HG03175 (cell line): ENCODE results near the gene COL27A1.

ENCODE experiments used
- ATAC-seq: cut with Tn5 transposase; IDR thresholded peaks from one replicate; pipeline ENCODE4 v1.9.1; 2021; ENCODE audit warnings: mild to moderate bottlenecking, moderate library complexity; ENCODE audit not compliant: unreplicated experiment

COL27A1 gene

GRCh38 chr9:114166103-114166470, 10.8 kb downstream of the COL27A1 start:
- ATAC-seq: no peak

GRCh38 chr9:114166614-114167572, 11.6 kb downstream of the COL27A1 start:
- no peak for ATAC-seq

- ATAC-seq: no peak
Observed at GRCh38 chr9:114167591-114168091, 12.3 kb downstream of the COL27A1 start.

DNA sequence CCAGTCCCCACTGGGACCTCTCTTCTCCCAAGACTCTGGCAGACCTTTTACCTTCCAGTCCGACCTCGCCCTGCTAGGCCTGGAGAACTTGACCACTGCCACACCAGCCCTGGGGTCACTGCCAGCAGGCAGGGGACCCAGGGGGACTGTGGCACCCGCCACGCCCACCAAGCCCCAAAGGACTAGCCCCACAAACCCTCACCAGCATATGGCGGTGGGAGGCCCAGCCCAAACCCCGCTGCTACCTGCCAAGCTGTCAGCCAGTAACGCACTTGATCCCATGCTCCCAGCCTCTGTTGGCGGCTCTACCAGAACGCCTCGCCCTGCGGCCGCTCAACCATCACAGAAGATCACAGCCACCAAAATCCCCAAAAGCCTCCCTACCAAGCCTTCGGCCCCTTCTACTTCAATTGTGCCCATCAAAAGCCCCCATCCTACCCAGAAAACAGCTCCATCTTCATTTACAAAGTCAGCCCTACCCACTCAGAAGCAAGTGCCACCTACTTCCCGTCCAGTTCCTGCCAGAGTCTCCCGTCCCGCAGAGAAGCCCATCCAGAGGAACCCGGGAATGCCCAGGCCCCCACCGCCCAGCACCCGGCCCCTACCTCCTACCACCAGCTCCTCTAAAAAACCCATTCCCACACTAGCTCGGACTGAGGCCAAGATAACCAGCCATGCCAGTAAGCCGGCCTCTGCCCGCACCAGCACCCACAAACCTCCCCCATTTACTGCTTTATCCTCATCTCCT, 13.1 kb downstream of the COL27A1 start:
- no peak for ATAC-seq

- no peak for ATAC-seq
Observed at GRCh38 chr9:114169029-114169951, 14.0 kb downstream of the COL27A1 start.

DNA sequence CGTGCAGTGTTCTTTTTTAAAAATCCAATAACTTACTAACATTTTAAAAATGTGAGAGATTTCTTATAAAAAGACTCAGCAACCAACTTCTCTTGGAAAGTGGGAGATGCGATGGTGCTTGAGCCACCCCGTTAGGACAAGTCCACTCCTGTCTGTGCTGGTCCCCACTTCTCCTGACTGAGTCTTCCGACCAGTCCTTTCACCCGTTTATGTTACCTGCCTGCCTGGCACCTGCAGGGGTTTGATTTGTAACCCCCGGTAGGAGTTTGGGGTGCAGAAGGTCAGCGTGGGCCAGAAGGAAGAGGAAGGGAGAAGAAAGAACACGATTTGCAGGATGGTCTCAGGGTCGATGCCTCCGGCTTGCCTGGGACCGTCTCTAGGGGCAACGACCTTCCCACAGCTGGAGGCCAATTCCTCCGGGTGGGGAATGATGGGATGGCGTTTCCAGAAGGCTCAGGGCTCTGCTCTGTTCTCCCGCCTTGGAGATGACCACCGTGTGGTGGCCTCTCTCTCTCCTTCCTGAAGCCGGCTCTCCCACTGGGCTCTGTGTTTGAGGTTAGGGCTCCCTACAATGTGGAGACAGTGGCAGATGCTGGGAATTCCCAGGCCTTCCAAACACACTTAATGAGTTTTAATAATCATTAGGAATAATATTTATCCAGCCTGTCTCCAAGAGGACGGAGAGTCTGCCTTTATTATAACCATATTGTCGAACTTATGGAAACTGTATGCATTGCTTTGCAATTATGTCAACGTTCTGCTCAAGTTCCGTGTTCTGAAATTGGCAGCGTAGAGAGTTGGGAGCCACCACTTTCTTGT, 14.8 kb downstream of the COL27A1 start:
- no peak for ATAC-seq

GRCh38 chr9:114170771-114171461, 15.6 kb downstream of the COL27A1 start:
- ATAC-seq: no peak

DNA sequence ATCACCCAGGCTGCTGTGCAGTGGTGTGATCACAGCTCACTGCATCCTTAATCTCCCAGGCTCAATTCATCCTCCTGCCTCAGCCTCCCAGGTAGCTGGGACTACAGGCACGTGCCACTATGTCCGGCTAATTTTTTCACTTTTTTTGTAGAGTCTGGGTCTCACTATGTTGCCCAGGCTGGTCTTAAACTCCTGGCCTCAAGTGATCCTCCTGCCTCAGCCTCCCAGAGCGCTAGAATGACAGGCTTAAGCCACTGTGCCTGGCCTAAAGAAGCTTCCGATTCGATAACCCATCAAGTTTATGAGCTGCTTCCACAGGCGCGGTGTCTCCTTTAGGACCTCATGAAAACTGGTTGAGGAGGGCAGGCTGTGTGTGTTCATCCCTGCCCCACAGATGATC, 16.2 kb downstream of the COL27A1 start:
- no peak for ATAC-seq

DNA sequence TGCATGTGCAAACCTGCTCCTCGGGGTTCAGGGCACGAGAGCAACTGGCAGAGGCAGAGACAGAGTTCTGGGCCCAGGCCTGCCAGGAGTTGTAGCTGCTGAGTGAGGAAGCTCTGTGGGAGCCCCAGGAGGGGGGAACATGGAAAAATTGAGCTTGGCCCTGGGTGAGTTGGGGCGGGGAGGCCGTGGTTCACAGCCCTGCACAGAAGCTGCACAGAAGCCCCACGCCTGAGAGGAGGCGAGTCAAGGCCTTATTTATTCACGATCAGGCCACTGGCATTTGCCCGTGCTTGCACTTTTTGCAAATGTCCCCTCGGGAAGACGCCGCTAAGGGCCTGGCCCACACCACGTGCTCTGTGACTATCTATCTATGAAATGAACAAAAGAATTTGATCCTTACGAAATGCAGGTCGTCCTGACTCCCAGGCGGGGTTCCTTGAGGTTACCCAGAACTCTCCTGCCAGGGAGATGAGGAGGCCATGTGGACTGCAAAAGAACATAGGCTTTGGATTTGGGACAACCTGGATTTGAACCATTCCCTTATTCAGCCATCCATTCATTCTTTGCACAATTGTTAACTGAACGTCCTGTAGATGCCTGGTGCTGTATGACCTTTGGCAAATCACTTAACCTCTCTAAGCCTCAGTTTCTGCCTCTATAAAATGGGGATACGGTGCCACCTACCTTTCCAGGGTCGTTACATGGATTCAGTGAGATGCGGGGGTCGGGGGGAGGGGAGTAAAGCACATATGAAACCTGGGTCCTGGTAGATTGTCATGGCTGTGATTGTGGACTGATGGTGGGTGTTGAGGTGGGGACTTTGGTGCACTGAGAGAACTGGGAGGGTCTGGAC, 17.9 kb downstream of the COL27A1 start:
- no peak for ATAC-seq

DNA sequence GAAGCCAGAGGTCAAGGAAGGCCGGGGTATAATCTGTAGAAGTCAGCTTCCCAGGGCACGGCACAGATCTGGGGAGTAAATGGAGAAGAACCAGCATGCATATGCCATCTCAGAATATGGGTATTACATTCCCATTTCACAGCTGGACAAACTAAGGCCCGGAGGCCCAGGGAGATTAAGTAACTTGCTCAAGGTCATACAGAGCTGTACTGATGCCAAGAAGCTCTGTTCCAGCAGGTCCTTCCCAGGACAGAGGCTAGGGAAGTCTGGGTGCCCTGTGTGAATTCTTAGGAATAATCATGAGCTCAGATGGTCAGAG, 19.2 kb downstream of the COL27A1 start:
- no peak for ATAC-seq

GRCh38 chr9:114174876-114175771, 19.8 kb downstream of the COL27A1 start:
- ATAC-seq: no peak

GRCh38 chr9:114176624-114177291, 21.4 kb downstream of the COL27A1 start:
- no peak for ATAC-seq

DNA sequence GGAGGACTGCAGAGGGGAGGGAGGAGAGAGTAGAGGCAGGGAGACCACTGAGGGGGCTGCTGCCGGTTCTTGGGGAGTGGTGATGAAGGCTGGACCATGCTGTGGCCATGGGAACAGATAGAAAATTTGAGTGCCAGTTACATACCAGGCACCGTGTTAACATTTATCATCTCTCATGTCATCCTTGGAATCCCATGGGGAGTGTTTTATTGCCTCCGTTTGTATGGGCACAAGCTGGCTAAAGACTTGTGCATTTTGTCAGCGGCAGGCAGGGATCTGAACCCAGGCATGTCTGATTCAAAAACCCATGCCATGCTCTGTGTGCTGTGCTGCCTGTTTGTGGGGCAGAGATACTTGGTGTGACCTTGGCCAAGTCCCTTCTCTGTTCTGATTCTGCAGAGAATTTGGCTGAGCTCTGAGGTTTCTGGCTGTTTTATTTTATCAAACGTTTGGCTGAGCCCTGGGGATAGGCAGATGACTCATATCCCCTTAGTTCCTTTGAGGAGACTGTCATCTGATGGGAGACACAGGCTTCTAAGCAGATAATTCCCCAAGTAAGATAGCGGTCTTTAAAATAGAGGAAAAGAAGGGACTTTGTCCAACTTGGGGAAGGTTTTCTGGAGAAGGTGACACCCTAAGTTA, 22.2 kb downstream of the COL27A1 start:
- no peak for ATAC-seq

GRCh38 chr9:114178076-114178475, 22.7 kb downstream of the COL27A1 start:
- ATAC-seq: no peak

- no peak for ATAC-seq
Observed at GRCh38 chr9:114178756-114179450, 23.6 kb downstream of the COL27A1 start.

DNA sequence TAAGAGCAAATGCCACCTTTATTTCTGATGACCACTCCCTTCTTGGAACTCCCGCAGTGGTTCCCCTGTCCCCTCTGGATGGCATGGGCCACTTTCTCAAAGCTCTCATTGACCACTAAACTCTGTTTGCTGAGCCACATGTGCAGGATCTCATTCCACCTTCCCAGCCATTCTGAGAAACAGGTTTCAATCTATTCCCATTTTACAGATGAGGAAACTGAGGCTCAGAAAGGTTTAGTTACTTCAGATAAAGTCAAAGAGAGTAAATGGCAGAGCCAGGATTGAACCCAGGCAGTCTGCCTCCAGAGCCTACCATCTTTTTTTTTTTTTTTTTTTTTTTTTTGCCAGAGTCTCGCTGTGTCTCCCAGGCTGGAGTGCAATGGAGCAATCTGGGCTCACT, 24.2 kb downstream of the COL27A1 start:
- no peak for ATAC-seq
